ENCODE results near the gene STAC3.

DNA sequence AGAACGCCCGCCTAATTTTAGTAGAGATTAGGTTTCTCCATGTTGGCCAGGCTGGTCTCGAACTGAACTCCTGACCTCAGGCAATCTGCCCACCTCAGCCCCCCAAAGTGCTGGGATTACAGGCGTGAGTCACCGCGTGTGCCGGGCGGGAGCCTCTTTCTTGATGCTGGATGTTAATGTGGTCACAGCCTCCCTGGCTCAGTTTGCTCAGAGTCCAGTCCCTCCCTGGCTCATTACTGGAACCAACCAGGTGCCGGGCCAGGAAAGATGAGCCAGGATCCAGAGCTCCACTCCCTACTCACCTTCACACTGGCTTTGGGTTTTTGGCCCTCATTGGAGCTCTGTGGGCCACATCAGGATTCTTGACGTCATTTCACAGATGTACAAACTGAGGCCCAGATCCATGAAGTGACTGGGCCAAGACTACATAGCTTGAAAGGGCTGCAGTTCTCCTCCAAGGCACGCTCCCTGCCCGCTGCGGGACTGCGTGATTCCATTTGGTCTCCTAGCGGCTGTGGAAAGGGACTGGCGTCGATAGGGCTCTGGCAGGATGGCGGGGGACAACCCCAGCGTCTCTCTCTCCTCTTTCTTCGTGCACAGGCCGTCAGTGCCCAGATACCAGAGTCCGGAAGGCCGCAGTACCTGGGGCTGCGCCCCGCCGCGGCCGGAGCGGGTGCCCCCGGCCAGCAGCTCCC lies 26.6 kb downstream of the STAC3 start:
- TF ChIP-seq POLR2A (IDR thresholded peaks at IDR 0.05): no peak
- TF ChIP-seq, protein P1, sequence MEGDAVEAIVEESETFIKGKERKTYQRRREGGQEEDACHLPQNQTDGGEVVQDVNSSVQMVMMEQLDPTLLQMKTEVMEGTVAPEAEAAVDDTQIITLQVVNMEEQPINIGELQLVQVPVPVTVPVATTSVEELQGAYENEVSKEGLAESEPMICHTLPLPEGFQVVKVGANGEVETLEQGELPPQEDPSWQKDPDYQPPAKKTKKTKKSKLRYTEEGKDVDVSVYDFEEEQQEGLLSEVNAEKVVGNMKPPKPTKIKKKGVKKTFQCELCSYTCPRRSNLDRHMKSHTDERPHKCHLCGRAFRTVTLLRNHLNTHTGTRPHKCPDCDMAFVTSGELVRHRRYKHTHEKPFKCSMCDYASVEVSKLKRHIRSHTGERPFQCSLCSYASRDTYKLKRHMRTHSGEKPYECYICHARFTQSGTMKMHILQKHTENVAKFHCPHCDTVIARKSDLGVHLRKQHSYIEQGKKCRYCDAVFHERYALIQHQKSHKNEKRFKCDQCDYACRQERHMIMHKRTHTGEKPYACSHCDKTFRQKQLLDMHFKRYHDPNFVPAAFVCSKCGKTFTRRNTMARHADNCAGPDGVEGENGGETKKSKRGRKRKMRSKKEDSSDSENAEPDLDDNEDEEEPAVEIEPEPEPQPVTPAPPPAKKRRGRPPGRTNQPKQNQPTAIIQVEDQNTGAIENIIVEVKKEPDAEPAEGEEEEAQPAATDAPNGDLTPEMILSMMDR (IDR thresholded peaks at IDR 0.05): no peak
- no peak for TF ChIP-seq EP300 (IDR thresholded peaks at IDR 0.05)
